SK-N-SH (cell line): ENCODE data around the gene RFX3. TPM values are rescaled to one million over a fixed set of nuclear protein-coding genes. Genes with fewer than 3 reads are reported as not detected.

Experiments
- CTCF ChIA-PET: fragments of 300-600, 350-600 bp; formaldehyde crosslinking; extraction: SDS; loops from one replicate; lab custom pipeline; 2021; lab: Yijun Ruan, JAX
- POLR2A ChIA-PET: fragments of 350-600 bp; sonication (Branson Sonifier 250); formaldehyde crosslinking; extraction: SDS; loops from one replicate; lab custom pipeline; 2020; ENCODE audit warnings: antibody characterized with exemption, inconsistent platforms; lab: Yijun Ruan, JAX
- DNase-seq: peaks from one replicate; pipeline ENCODE4 v3.0.0; 2012
- H2AFZ ChIP-seq: fragments of 200-600 bp; sonication (generic); 2 replicates; pipeline ENCODE4 v1.8.1; 2016; ENCODE audit warnings: antibody characterized with exemption, mild to moderate bottlenecking, low read depth
- H3F3A ChIP-seq: fragments of 200-600 bp; sonication (generic); replicated peaks from 2 replicates; pipeline ENCODE3; 2016; ENCODE audit warnings: antibody characterized with exemption, mild to moderate bottlenecking; ENCODE audit not compliant: insufficient read depth
- H3K27ac ChIP-seq, 2 experiments: fragments of 200-500 bp in 1 of 2; fragments of 200-600 bp in 1 of 2; sonication (Bioruptor generic) in 1 of 2; sonication (generic), shearing (Covaris generic) in 1 of 2; 2 replicates each; pipeline versions ENCODE4 v1.5.1 to v1.6.1; 2014 to 2016; ENCODE audit warnings: low read depth in 2 of 2, inconsistent platforms in 1 of 2, low read length in 1 of 2, mild to moderate bottlenecking in 1 of 2, mixed read lengths in 1 of 2
- H3K27me3 ChIP-seq: fragments of 200-600 bp; sonication (generic), shearing (Covaris generic); 2 replicates; pipeline ENCODE4 v1.6.1; 2016; ENCODE audit warnings: mixed run types; ENCODE audit not compliant: insufficient read depth
- H3K36me3 ChIP-seq, 2 experiments: fragments of 200-500 bp in 1 of 2; fragments of 200-600 bp in 1 of 2; sonication (Bioruptor generic) in 1 of 2; sonication (generic) in 1 of 2; replicated peaks in 1 of 2; 2 replicates each; pipeline versions ENCODE3 to v1.5.1; 2014 to 2016; ENCODE audit warnings: low read length in 1 of 2, mild to moderate bottlenecking in 1 of 2; ENCODE audit not compliant: insufficient read depth in 2 of 2, control insufficient read depth in 1 of 2
- H3K4me1 ChIP-seq, 2 experiments: fragments of 200-500 bp in 1 of 2; fragments of 200-600 bp in 1 of 2; sonication (Bioruptor generic) in 1 of 2; sonication (generic), shearing (Covaris generic) in 1 of 2; 2 replicates each; pipeline versions ENCODE4 v1.5.1 to v1.6.1; 2014 to 2016; ENCODE audit warnings: low read depth in 1 of 2, low read length in 1 of 2, mixed run types in 1 of 2; ENCODE audit not compliant: insufficient read depth in 2 of 2, control insufficient read depth in 1 of 2
- H3K4me2 ChIP-seq: fragments of 200-600 bp; sonication (generic), shearing (Covaris generic); 2 replicates; pipeline ENCODE4 v1.6.1; 2017; ENCODE audit warnings: mixed run types
- H3K4me3 ChIP-seq, 2 experiments: fragments of 200-500 bp in 1 of 2; fragments of 200-600 bp in 1 of 2; sonication (Bioruptor generic) in 1 of 2; sonication (generic), shearing (Covaris generic) in 1 of 2; 2 replicates each; pipeline versions ENCODE4 v1.5.1 to v1.8.1; 2014 to 2016; ENCODE audit warnings: low read depth in 2 of 2, inconsistent platforms in 1 of 2, low read length in 1 of 2, mild to moderate bottlenecking in 1 of 2, mixed read lengths in 1 of 2, moderate library complexity in 1 of 2
- H3K79me2 ChIP-seq: fragments of 200-600 bp; sonication (generic); 2 replicates; pipeline ENCODE4 v1.8.1; 2017; ENCODE audit warnings: mild to moderate bottlenecking; ENCODE audit not compliant: insufficient read depth
- H3K9ac ChIP-seq: fragments of 200-600 bp; sonication (generic); 2 replicates; pipeline ENCODE4 v1.6.1; 2017; ENCODE audit warnings: mixed run types
- H3K9me2 ChIP-seq: fragments of 200-600 bp; sonication (generic); 2 replicates; pipeline ENCODE4 v1.6.1; 2017; ENCODE audit warnings: mixed run types
- H3K9me3 ChIP-seq: fragments of 200-600 bp; sonication (generic); 2 replicates; pipeline ENCODE4 v1.6.1; 2017; ENCODE audit warnings: mixed run types, mild to moderate bottlenecking, moderate library complexity
- H4K20me1 ChIP-seq: fragments of 200-600 bp; sonication (generic); 2 replicates; pipeline ENCODE4 v1.6.1; 2017; ENCODE audit warnings: mild to moderate bottlenecking, mixed run types; ENCODE audit not compliant: insufficient read depth
- EZH2phosphoT487 ChIP-seq: fragments of 200-600 bp; sonication (generic); IDR thresholded peaks from 2 replicates; pipeline ENCODE4 v1.6.1; 2017; ENCODE audit warnings: low read depth, mixed run types, mild to moderate bottlenecking, antibody characterized with exemption, moderate library complexity, borderline replicate concordance
- FOSL2 ChIP-seq: IDR thresholded peaks from 2 replicates; pipeline ENCODE4 v1.4.0; 2012; ENCODE audit warnings: low read depth, mild to moderate bottlenecking, moderate library complexity, borderline replicate concordance
- FOXJ3 ChIP-seq: sonication (generic); formaldehyde crosslinking; IDR thresholded peaks from 2 replicates; pipeline ENCODE4 v1.5.1; 2020; ENCODE audit warnings: mild to moderate bottlenecking, missing genetic modification reagents
- JUND ChIP-seq: IDR thresholded peaks from 2 replicates; pipeline ENCODE4 v1.4.0; 2012
- MEF2A ChIP-seq: IDR thresholded peaks from 2 replicates; pipeline ENCODE4 v1.4.0; 2012; ENCODE audit warnings: low read depth, borderline replicate concordance
- NFIC ChIP-seq: IDR thresholded peaks from 2 replicates; pipeline ENCODE4 v1.4.0; 2012; ENCODE audit warnings: borderline replicate concordance
- PBX3 ChIP-seq: IDR thresholded peaks from 2 replicates; pipeline ENCODE4; 2012
- RCOR1 ChIP-seq: fragments of 150-350 bp; IDR thresholded peaks from 2 replicates; pipeline ENCODE4 v1.6.1; 2017; ENCODE audit warnings: antibody characterized with exemption, low read length
- RFX5 ChIP-seq: IDR thresholded peaks from 2 replicates; pipeline ENCODE4 v1.6.1; 2012; ENCODE audit warnings: mild to moderate bottlenecking, improper control_type of control experiment, low read length
- SIN3A ChIP-seq: IDR thresholded peaks from 2 replicates; pipeline ENCODE4 v1.6.1; 2012; ENCODE audit warnings: low read depth, mild to moderate bottlenecking, low read length, moderate library complexity, borderline replicate concordance
- TAF1 ChIP-seq: IDR thresholded peaks from 2 replicates; pipeline ENCODE4 v1.6.1; 2012; ENCODE audit warnings: low read depth, mild to moderate bottlenecking, low read length, moderate library complexity, borderline replicate concordance
- TCF12 ChIP-seq: IDR thresholded peaks from 2 replicates; pipeline ENCODE4 v1.4.0; 2012
- USF2 ChIP-seq: fragments of 150-350 bp; IDR thresholded peaks from 2 replicates; pipeline ENCODE4 v1.6.1; 2017; ENCODE audit warnings: antibody characterized with exemption, low read length, low read depth, borderline replicate concordance
- YY1 ChIP-seq: IDR thresholded peaks from 2 replicates; pipeline ENCODE4 v1.4.0; 2012; ENCODE audit warnings: low read depth, mild to moderate bottlenecking
- WGBS: methylation state at CpG from one replicate; pipeline ENCODE4 v1.1.6; 2017; ENCODE audit warnings: low lambda C conversion rate; 5-methylcytosine and 5-hydroxymethylcytosine counted together
- polyA plus RNA-seq, 3 experiments: library from polyadenylated mRNA; depleted of rRNA; stranded (reverse); fragments of >200 nt; gene quantifications; 2 replicates each; pipeline ENCODE4 v1.2.3, GENCODE V29; 2012
- TF ChIP-seq, protein P1 (sequence below): fragments of 150-350 bp; IDR thresholded peaks from 2 replicates; pipeline ENCODE4 v1.6.1; 2016; ENCODE audit warnings: mild to moderate bottlenecking, low read depth, low read length
- TF ChIP-seq, protein P2 (sequence below): IDR thresholded peaks from 2 replicates; pipeline ENCODE4 v1.4.0; 2012; ENCODE audit warnings: low read depth, borderline replicate concordance
- TF ChIP-seq, protein P3 (sequence below): fragments of 200-600 bp; sonication (generic); IDR thresholded peaks from 2 replicates; pipeline ENCODE4 v1.6.1; 2017; ENCODE audit warnings: antibody characterized with exemption, mild to moderate bottlenecking, moderate library complexity

The RFX3 gene
- polyA plus RNA-seq, 1 of the 3 experiments (the other 2 are of a cell fraction) = 1.7 TPM

GRCh38 chr9:3235497-3235896 is 290.3 kb downstream of the RFX3 start:
- Histone ChIP-seq H4K20me1 (no peaks in the 10 kb centered on the region), H3K4me3 (no peak overlapping the region), H3K79me2 (no peaks in the 10 kb centered on the region), H2AFZ (no peak overlapping the region), H3K36me3 (peaks cover 0 to 4% of the 10 kb centered on the region in 2 experiments), H3K9me3 (no peaks in the 10 kb centered on the region), H3K9me2 (no peaks in the 10 kb centered on the region), H3K27ac (no peak overlapping the region), H3K4me1 (peaks cover 0 to 4% of the 10 kb centered on the region in 2 experiments; a peak in 1 of 4 replicates), H3K9ac (no peak overlapping the region), H3K4me2 (no peak overlapping the region), H3F3A (no peaks in the 10 kb centered on the region), H3K27me3 (no peaks in the 10 kb centered on the region)
- 84% methylated on average over 1 of the region's 1 CpG for WGBS
- ChIA-PET POLR2A (no interaction called here), CTCF (interaction anchor here (1.0 to 1.2 kb wide), 4 partner anchors 8 to 994 kb away, joined by 3 to 4 read pairs (median 3); no protein-coding TSS in a partner anchor)
- TF ChIP-seq MEF2A = no peak
- TF ChIP-seq RCOR1 = no peak
- TF ChIP-seq, protein P1, sequence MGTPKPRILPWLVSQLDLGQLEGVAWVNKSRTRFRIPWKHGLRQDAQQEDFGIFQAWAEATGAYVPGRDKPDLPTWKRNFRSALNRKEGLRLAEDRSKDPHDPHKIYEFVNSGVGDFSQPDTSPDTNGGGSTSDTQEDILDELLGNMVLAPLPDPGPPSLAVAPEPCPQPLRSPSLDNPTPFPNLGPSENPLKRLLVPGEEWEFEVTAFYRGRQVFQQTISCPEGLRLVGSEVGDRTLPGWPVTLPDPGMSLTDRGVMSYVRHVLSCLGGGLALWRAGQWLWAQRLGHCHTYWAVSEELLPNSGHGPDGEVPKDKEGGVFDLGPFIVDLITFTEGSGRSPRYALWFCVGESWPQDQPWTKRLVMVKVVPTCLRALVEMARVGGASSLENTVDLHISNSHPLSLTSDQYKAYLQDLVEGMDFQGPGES = no peak
- TF ChIP-seq TAF1 = no peak
- no peak for TF ChIP-seq YY1
- no peak for TF ChIP-seq RFX5
- TF ChIP-seq JUND = no peak
- TF ChIP-seq NFIC = no peak
- no peak for TF ChIP-seq USF2
- TF ChIP-seq, protein P2, sequence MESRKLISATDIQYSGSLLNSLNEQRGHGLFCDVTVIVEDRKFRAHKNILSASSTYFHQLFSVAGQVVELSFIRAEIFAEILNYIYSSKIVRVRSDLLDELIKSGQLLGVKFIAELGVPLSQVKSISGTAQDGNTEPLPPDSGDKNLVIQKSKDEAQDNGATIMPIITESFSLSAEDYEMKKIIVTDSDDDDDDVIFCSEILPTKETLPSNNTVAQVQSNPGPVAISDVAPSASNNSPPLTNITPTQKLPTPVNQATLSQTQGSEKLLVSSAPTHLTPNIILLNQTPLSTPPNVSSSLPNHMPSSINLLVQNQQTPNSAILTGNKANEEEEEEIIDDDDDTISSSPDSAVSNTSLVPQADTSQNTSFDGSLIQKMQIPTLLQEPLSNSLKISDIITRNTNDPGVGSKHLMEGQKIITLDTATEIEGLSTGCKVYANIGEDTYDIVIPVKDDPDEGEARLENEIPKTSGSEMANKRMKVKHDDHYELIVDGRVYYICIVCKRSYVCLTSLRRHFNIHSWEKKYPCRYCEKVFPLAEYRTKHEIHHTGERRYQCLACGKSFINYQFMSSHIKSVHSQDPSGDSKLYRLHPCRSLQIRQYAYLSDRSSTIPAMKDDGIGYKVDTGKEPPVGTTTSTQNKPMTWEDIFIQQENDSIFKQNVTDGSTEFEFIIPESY = no peak
- no peak for TF ChIP-seq FOXJ3 (CRISPR knock-in tag)
- TF ChIP-seq PBX3 = no peak
- TF ChIP-seq TCF12 = no peak
- DNase-seq = no peak

- no peak for DNase-seq
- Histone ChIP-seq H3K27ac (no peak overlapping the region), H3K9me2 (no peaks in the 10 kb centered on the region), H3K79me2 (no peaks in the 10 kb centered on the region), H3K27me3 (no peaks in the 10 kb centered on the region), H3K9ac (no peak overlapping the region), H3K4me3 (no peak overlapping the region), H2AFZ (no peak overlapping the region), H4K20me1 (no peaks in the 10 kb centered on the region), H3F3A (no peaks in the 10 kb centered on the region), H3K4me1 (peaks cover 0 to 2% of the 10 kb centered on the region in 2 experiments; a peak in 2 of 4 replicates), H3K36me3 (peaks cover 5 to 6% of the 10 kb centered on the region in 2 experiments), H3K9me3 (no peaks in the 10 kb centered on the region), H3K4me2 (no peak overlapping the region)
- 81% methylated on average over 7 of the region's 7 CpGs for WGBS
- CTCF ChIA-PET = interaction anchor here (3.5 kb wide), 1 partner anchor 15 kb away, joined by 24 read pairs; no protein-coding TSS in a partner anchor
- POLR2A ChIA-PET = no interaction called here
- no peak for TF ChIP-seq EZH2phosphoT487
- no peak for TF ChIP-seq FOSL2
- TF ChIP-seq, protein P3, sequence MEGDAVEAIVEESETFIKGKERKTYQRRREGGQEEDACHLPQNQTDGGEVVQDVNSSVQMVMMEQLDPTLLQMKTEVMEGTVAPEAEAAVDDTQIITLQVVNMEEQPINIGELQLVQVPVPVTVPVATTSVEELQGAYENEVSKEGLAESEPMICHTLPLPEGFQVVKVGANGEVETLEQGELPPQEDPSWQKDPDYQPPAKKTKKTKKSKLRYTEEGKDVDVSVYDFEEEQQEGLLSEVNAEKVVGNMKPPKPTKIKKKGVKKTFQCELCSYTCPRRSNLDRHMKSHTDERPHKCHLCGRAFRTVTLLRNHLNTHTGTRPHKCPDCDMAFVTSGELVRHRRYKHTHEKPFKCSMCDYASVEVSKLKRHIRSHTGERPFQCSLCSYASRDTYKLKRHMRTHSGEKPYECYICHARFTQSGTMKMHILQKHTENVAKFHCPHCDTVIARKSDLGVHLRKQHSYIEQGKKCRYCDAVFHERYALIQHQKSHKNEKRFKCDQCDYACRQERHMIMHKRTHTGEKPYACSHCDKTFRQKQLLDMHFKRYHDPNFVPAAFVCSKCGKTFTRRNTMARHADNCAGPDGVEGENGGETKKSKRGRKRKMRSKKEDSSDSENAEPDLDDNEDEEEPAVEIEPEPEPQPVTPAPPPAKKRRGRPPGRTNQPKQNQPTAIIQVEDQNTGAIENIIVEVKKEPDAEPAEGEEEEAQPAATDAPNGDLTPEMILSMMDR = no peak
- no peak for TF ChIP-seq PBX3
- no peak for TF ChIP-seq SIN3A
- no peak for TF ChIP-seq USF2
These were observed 300.9 kb downstream of the RFX3 start for GRCh38 chr9:3224931-3225330.
